PC-9 (cell line): ENCODE results near the gene SLC66A2. TPM values are rescaled to one million over a fixed set of nuclear protein-coding genes. Genes with fewer than 3 reads are reported as not detected.
A peak's percentile ranks its signal among the peaks of the same experiment; 100 is the strongest.

ENCODE experiments used
- BruUV-seq: library from RNA; stranded (reverse); fragments of 400-500 nt; replicated peaks from 2 replicates; lab custom pipeline; 2021; lab: Mats Ljungman, UMichigan
- CTCF ChIA-PET: fragments of 300-600 bp; sonication (Branson Sonifier 250); formaldehyde crosslinking; loops from one replicate; lab custom pipeline; 2022; ENCODE audit warnings: antibody characterized with exemption; lab: Charles Lee
- POLR2A ChIA-PET: fragments of 300-600 bp; sonication (Branson Sonifier 250); formaldehyde crosslinking; loops from one replicate; lab custom pipeline; 2022; ENCODE audit warnings: antibody characterized with exemption; ENCODE audit not compliant: unreplicated experiment; lab: Charles Lee
- DNase-seq, 2 experiments: peaks; one replicate each; pipeline versions ENCODE4 v3.0.0 to v3.0.0-alpha.2; 2015 to 2022; ENCODE audit warnings: mixed read lengths in 1 of 2
- H2AFZ ChIP-seq: fragments of 200-600 bp; sonication (generic); 2 replicates; pipeline ENCODE4 v1.8.1; 2017; ENCODE audit warnings: antibody characterized with exemption
- H3F3A ChIP-seq: fragments of 200-600 bp; sonication (generic); 2 replicates; pipeline ENCODE4 v1.8.1; 2017; ENCODE audit warnings: antibody characterized with exemption, mild to moderate bottlenecking, low read depth; ENCODE audit not compliant: insufficient read depth
- H3K27ac ChIP-seq: fragments of 200-600 bp; sonication (generic); 2 replicates; pipeline ENCODE4 v1.6.1; 2016; ENCODE audit warnings: mixed run types
- H3K27me3 ChIP-seq: fragments of 200-600 bp; sonication (generic); 2 replicates; pipeline ENCODE4 v1.6.1; 2016; ENCODE audit warnings: low read depth, mixed run types; ENCODE audit not compliant: insufficient read depth
- H3K36me3 ChIP-seq: fragments of 200-600 bp; sonication (generic); 2 replicates; pipeline ENCODE4 v1.6.1; 2016; ENCODE audit warnings: low read depth, mixed run types
- H3K4me1 ChIP-seq: fragments of 200-600 bp; sonication (generic); replicated peaks from 2 replicates; pipeline ENCODE4 v1.6.1; 2016; ENCODE audit warnings: mixed run types; ENCODE audit not compliant: insufficient read depth
- H3K4me2 ChIP-seq: fragments of 200-600 bp; sonication (generic); 2 replicates; pipeline ENCODE4 v1.6.1; 2017; ENCODE audit warnings: mixed run types
- H3K4me3 ChIP-seq: fragments of 200-600 bp; sonication (generic); 2 replicates; pipeline ENCODE4 v1.6.1; 2016; ENCODE audit warnings: mixed run types
- H3K79me2 ChIP-seq: fragments of 200-600 bp; sonication (generic); 2 replicates; pipeline ENCODE4 v1.6.1; 2017; ENCODE audit warnings: low read depth, mixed run types
- H3K9me2 ChIP-seq: fragments of 200-600 bp; sonication (generic); 2 replicates; pipeline ENCODE4 v1.8.1; 2017; ENCODE audit warnings: mild to moderate bottlenecking; ENCODE audit not compliant: insufficient read depth
- H3K9me3 ChIP-seq: fragments of 200-600 bp; sonication (generic); 2 replicates; pipeline ENCODE4 v1.8.1; 2016; ENCODE audit warnings: low read depth; ENCODE audit not compliant: insufficient read depth
- H4K20me1 ChIP-seq: fragments of 200-600 bp; sonication (generic); 2 replicates; pipeline ENCODE4 v1.8.1; 2017; ENCODE audit not compliant: insufficient read depth
- CTCF ChIP-seq: fragments of 200-600 bp; sonication (generic); conservative IDR thresholded peaks from 2 replicates; pipeline ENCODE4 v1.6.1; 2017; ENCODE audit warnings: mixed run types, antibody characterized with exemption, mild to moderate bottlenecking, moderate library complexity
- EZH2 ChIP-seq: fragments of 200-600 bp; sonication (generic); IDR thresholded peaks from 2 replicates; pipeline ENCODE4 v1.8.0; 2017; ENCODE audit warnings: antibody characterized with exemption, low read depth
- intact Hi-C: fragments of 100-400 bp; cut with micrococcal nuclease; formaldehyde crosslinking; loops from one replicate; pipeline ENCODE4 v1.10.0; 2022; ENCODE audit not compliant: unreplicated experiment
- total RNA-seq: library from RNA; stranded (reverse); gene quantifications from 2 replicates; pipeline ENCODE4 v1.2.3, GENCODE V29; 2021

SLC66A2 gene
- total RNA-seq, 1 experiment from 2014 or later = 24.3 TPM

GRCh38 chr18:79932907-79933306 lies 18.5 kb downstream of the SLC66A2 start:
- Histone ChIP-seq H3K4me1 (no peaks in the 10 kb centered on the region), H3K36me3 (peaks cover 14% of the 10 kb centered on the region), H3K27ac (no peak overlapping the region), H4K20me1 (no peaks in the 10 kb centered on the region), H3K4me3 (no peak overlapping the region), H3K4me2 (no peak overlapping the region), H3K27me3 (no peaks in the 10 kb centered on the region), H3K79me2 (no peaks in the 10 kb centered on the region), H3K9me3 (peaks cover 38% of the 10 kb centered on the region), H3F3A (no peaks in the 10 kb centered on the region), H3K9me2 (no peaks in the 10 kb centered on the region), H2AFZ (no peak overlapping the region)
- intact Hi-C loops = no loop called here
- no peak for TF ChIP-seq CTCF
- no peak for TF ChIP-seq EZH2
- ChIA-PET CTCF (no interaction called here), POLR2A (no interaction called here)
- no TSS peak for BruUV-seq
- no peak for DNase-seq

GRCh38 chr18:79931475-79931874 lies 20.0 kb downstream of the SLC66A2 start:
- peaks cover 38% of the 10 kb centered on the region for H3K9me3 ChIP-seq
- no peak overlapping the region for H2AFZ ChIP-seq
- H3K4me2 ChIP-seq = no peak overlapping the region
- H4K20me1 ChIP-seq = no peaks in the 10 kb centered on the region
- no peak overlapping the region for H3K27ac ChIP-seq
- no TSS peak for BruUV-seq
- H3K27me3 ChIP-seq = no peaks in the 10 kb centered on the region
- DNase-seq = no peak
- CTCF ChIA-PET = no interaction called here
- peaks cover 14% of the 10 kb centered on the region for H3K36me3 ChIP-seq
- intact Hi-C loops = no loop called here
- no peaks in the 10 kb centered on the region for H3F3A ChIP-seq
- no peaks in the 10 kb centered on the region for H3K79me2 ChIP-seq
- no peak overlapping the region for H3K4me3 ChIP-seq
- H3K9me2 ChIP-seq = no peaks in the 10 kb centered on the region
- TF ChIP-seq EZH2 (no peak), CTCF (no peak)
- no peaks in the 10 kb centered on the region for H3K4me1 ChIP-seq
- POLR2A ChIA-PET = no interaction called here

- Histone ChIP-seq H4K20me1 (no peaks in the 10 kb centered on the region), H3K4me2 (no peak overlapping the region), H3K79me2 (no peaks in the 10 kb centered on the region), H3K4me3 (no peak overlapping the region), H2AFZ (no peak overlapping the region), H3K9me3 (peaks cover 38% of the 10 kb centered on the region), H3F3A (no peaks in the 10 kb centered on the region), H3K9me2 (no peaks in the 10 kb centered on the region), H3K27me3 (no peaks in the 10 kb centered on the region), H3K36me3 (peaks cover 14% of the 10 kb centered on the region), H3K4me1 (no peaks in the 10 kb centered on the region), H3K27ac (no peak overlapping the region)
- no TSS peak for BruUV-seq
- CTCF ChIA-PET = no interaction called here
- TF ChIP-seq CTCF = no peak
- TF ChIP-seq EZH2 = no peak
- POLR2A ChIA-PET = no interaction called here
- DNase-seq = peak in 1 of 2 experiments; percentile 38
- intact Hi-C loops = no loop called here
Observed at GRCh38 chr18:79930020-79930642, 21.3 kb downstream of the SLC66A2 start.
